CD4-positive, alpha-beta T cell (primary cell): Measurements from ENCODE around the gene DGUOK. TPM values are rescaled to one million over a fixed set of nuclear protein-coding genes. Genes with fewer than 3 reads are reported as not detected.
A peak's percentile ranks its signal among the peaks of the same experiment; 100 is the strongest.

Experiments
- ATAC-seq: fragments of 200-7000 bp; cut with Tn5 transposase; one replicate; pipeline ENCODE4 v1.10.0; 2022; ENCODE audit warnings: mild to moderate bottlenecking; ENCODE audit not compliant: poor library complexity
- CTCF ChIA-PET: fragments of 350-600 bp; sonication (Branson Sonifier 250); formaldehyde crosslinking; loops from one replicate; lab custom pipeline; 2021; ENCODE audit warnings: antibody characterized with exemption, inconsistent platforms; lab: Charles Lee
- POLR2A ChIA-PET: fragments of 350-600 bp; sonication (Branson Sonifier 250); formaldehyde crosslinking; loops from one replicate; lab custom pipeline; 2021; ENCODE audit warnings: antibody characterized with exemption, inconsistent platforms; lab: Charles Lee
- DNase-seq, 14 experiments: peaks; one replicate each; pipeline ENCODE4 v3.0.0-alpha.2; 2013 to 2020; ENCODE audit warnings: mixed read lengths in 2 of 14
- H3K27ac ChIP-seq, 2 donors: one replicate each; pipeline versions ENCODE4 v1.5.1 to v1.7.0; 2013; ENCODE audit warnings: low read length in 2 of 2, low read depth in 1 of 2, mild to moderate bottlenecking in 1 of 2
- H3K27me3 ChIP-seq, 2 experiments: 1 replicate in 1 of 2; 2 replicates in 1 of 2; pipeline versions ENCODE4 v1.6.1 to v1.7.0; 2013; ENCODE audit warnings: low read length in 2 of 2, control low read depth in 1 of 2, mild to moderate bottlenecking in 1 of 2, moderate library complexity in 1 of 2; ENCODE audit not compliant: insufficient read depth in 2 of 2, control insufficient read depth in 1 of 2
- H3K36me3 ChIP-seq: one replicate; pipeline ENCODE4 v1.6.1; 2013; ENCODE audit warnings: low read length, control low read depth; ENCODE audit not compliant: insufficient read depth
- H3K4me1 ChIP-seq: one replicate; pipeline ENCODE4 v1.6.1; 2013; ENCODE audit warnings: low read length, control low read depth; ENCODE audit not compliant: insufficient read depth
- H3K4me3 ChIP-seq: one replicate; pipeline ENCODE4 v1.5.1; 2013; ENCODE audit warnings: mild to moderate bottlenecking, low read length, moderate library complexity
- H3K9me3 ChIP-seq, 2 experiments: 1 replicate in 1 of 2; 2 replicates in 1 of 2; pipeline versions ENCODE4 v1.6.1 to v1.7.0; 2013; ENCODE audit warnings: low read length in 2 of 2, mild to moderate bottlenecking in 2 of 2, control low read depth in 1 of 2, moderate library complexity in 1 of 2; ENCODE audit not compliant: control insufficient read depth in 1 of 2, insufficient read depth in 1 of 2
- H3K27ac Mint-ChIP-seq: one replicate; pipeline ENCODE4 v1.8.0; 2020; ENCODE audit warnings: mixed read lengths
- H3K27me3 Mint-ChIP-seq: one replicate; pipeline ENCODE4 v1.8.0; 2021; ENCODE audit warnings: mixed read lengths
- H3K36me3 Mint-ChIP-seq: one replicate; pipeline ENCODE4 v1.8.0; 2021; ENCODE audit warnings: low read depth, mixed read lengths
- H3K4me1 Mint-ChIP-seq: one replicate; pipeline ENCODE4 v1.8.0; 2021; ENCODE audit warnings: low read depth, mixed read lengths
- H3K4me3 Mint-ChIP-seq: one replicate; pipeline ENCODE4 v1.8.0; 2020; ENCODE audit warnings: mild to moderate bottlenecking, mixed read lengths
- H3K9me3 Mint-ChIP-seq: one replicate; pipeline ENCODE4 v1.8.0; 2020; ENCODE audit warnings: mixed read lengths
- CTCF ChIP-seq: fragments of 200-600 bp; IDR thresholded peaks from one replicate; pipeline ENCODE4 v1.8.0; 2022; ENCODE audit warnings: antibody characterized with exemption, mild to moderate bottlenecking
- intact Hi-C, 2 experiments: fragments of 100-400 bp; cut with DNase I in 1 of 2; cut with micrococcal nuclease in 1 of 2; formaldehyde crosslinking; loops; one replicate each; pipeline versions ENCODE4 v1.15.1 to v1.9.0; 2023 to 2025; cut with DNase I, micrococcal nuclease
- total RNA-seq, 174 experiments: library from RNA in 2 of 174; stranded (reverse) in 2 of 174; gene quantifications; one replicate each; pipeline ENCODE4 v1.2.3 and lab custom pipeline; 2021 to 2026

DGUOK gene
- total RNA-seq, 2 experiments from 2014 or later: 30.5 to 32.0 TPM

DNA sequence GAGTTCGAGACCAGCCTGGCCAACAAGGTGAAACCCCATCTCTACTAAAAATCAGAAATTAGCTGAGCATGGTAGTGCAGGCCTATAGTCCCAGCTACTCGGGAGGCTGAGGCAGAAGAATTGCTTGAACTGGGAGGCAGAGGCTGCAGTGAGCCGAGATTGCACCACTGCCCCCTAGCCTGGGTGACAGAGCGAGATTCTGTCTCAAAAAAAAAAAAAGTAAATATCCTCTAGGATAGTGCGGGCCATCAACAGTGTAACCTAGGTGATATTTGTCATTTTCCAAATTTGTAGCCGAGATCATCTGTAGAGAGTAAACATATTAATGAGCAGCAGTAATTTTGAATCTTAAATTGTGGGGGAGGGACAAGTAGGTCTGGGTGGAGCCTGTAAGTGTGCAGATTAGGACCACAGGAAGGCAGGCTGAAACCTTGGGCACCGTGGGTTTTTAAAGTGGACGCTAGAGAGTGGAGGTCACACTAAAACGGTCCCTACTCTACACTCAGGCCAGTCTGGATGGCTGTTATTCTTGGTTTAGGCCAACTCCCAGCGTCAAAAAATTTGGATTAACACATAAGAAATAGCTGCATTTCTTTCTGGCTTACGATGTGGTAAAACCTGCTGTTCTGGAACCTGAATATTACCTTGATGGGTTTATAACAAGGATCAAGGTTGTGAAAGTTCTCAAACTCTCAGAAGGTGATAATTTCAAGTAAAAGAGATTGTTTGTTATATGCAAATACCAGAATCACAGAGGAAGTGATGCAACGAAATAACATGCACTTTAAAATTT, 35.3 kb downstream of the DGUOK start:
- no peak overlapping the region for H3K27ac Mint-ChIP-seq
- no peak for TF ChIP-seq CTCF

GRCh38 chr2:73962798-73963197, 36.1 kb downstream of the DGUOK start:
- Mint-ChIP-seq H3K9me3 (no peaks in the 10 kb centered on the region), H3K4me1 (peaks cover 34% of the 10 kb centered on the region), H3K27ac (no peak overlapping the region), H3K36me3 (peaks cover 36% of the 10 kb centered on the region), H3K4me3 (no peak overlapping the region), H3K27me3 (no peaks in the 10 kb centered on the region)
- Histone ChIP-seq H3K27ac (no peak overlapping the region), H3K27me3 (no peaks in the 10 kb centered on the region), H3K4me3 (no peak overlapping the region), H3K36me3 (peaks cover 20% of the 10 kb centered on the region), H3K9me3 (no peaks in the 10 kb centered on the region), H3K4me1 (peaks cover 6% of the 10 kb centered on the region)
- intact Hi-C loops: no loop called here
- ChIA-PET POLR2A (interaction anchor here (1.0 kb wide), 1 partner anchor 23 kb away, joined by 3 read pairs; no protein-coding TSS in a partner anchor), CTCF (no interaction called here)
- TF ChIP-seq CTCF: no peak
- DNase-seq: no peak
- no peak for ATAC-seq

More for the DNA sequence above, 35.3 kb downstream of the DGUOK start:
- ChIA-PET POLR2A (no interaction called here), CTCF (no interaction called here)
- Mint-ChIP-seq H3K27me3 (no peaks in the 10 kb centered on the region), H3K36me3 (peaks cover 44% of the 10 kb centered on the region), H3K4me3 (no peak overlapping the region), H3K9me3 (no peaks in the 10 kb centered on the region), H3K4me1 (peaks cover 29% of the 10 kb centered on the region)
- intact Hi-C loops: no loop called here
- Histone ChIP-seq H3K27ac (no peak overlapping the region), H3K9me3 (no peaks in the 10 kb centered on the region), H3K27me3 (no peaks in the 10 kb centered on the region), H3K4me1 (peaks cover 6% of the 10 kb centered on the region), H3K36me3 (peaks cover 22% of the 10 kb centered on the region), H3K4me3 (no peak overlapping the region)
- DNase-seq (no peak), ATAC-seq (no peak)

DNA sequence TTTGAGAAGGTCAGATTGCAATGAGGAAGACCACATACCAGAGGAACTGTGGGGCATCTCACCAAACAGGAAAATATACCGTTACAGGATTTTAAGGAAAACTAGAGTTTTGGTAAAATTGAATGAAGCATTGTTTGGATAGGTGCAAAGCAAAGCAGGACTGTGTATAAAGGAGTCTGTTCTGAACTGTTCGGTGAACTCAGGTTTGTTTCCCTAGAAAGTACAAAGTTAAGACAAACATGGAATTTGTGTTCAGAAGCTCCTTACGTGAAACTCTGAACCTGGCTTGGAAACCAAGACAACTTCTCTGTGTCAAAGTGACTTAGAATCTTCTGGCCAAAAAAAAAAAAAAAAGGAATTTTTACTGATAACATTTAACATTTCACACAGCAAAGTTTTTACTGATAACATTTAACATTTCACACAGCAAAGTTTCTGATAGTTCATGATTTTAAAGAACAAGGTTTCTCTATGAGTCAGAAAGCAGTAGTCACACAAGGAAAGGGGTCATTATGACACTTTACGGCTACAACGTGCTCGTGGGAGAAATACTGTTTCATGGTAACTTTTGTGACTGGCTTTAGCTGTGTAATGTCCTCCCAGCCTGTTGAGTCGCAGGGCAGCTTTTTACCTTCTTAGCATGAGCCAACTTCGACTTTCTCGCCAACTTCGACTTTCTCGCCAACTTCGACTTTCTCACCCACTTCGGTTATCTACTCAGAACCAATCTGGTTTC, 36.9 kb downstream of the DGUOK start:
- Histone ChIP-seq H3K4me1 (peaks cover 6% of the 10 kb centered on the region), H3K9me3 (no peaks in the 10 kb centered on the region), H3K27ac (no peak overlapping the region), H3K4me3 (no peak overlapping the region), H3K36me3 (peaks cover 13% of the 10 kb centered on the region), H3K27me3 (no peaks in the 10 kb centered on the region)
- ChIA-PET POLR2A (interaction anchor here (0.7 to 1.0 kb wide), 3 partner anchors 17 to 736 kb away, joined by 3 to 4 read pairs (median 3); no protein-coding TSS in a partner anchor), CTCF (interaction anchor here (1.3 kb wide), 1 partner anchor 24 kb away, joined by 4 read pairs; no protein-coding TSS in a partner anchor)
- no peaks in the 10 kb centered on the region for H3K27me3 Mint-ChIP-seq
- no peak overlapping the region for H3K4me3 Mint-ChIP-seq
- peak; percentile 26 for ATAC-seq
- peaks cover 29% of the 10 kb centered on the region for H3K36me3 Mint-ChIP-seq
- TF ChIP-seq CTCF: no peak
- intact Hi-C loops: no loop called here
- no peaks in the 10 kb centered on the region for H3K9me3 Mint-ChIP-seq
- peaks cover 38% of the 10 kb centered on the region for H3K4me1 Mint-ChIP-seq
- peak in 2 of 14 experiments; percentile 30 to 37 for DNase-seq
- H3K27ac Mint-ChIP-seq: peak overlapping the region; percentile 27
